ENCODE data around the gene CHKB. TPM values are rescaled to one million over a fixed set of nuclear protein-coding genes. Genes with fewer than 3 reads are reported as not detected.

The CHKB gene
- total and polyA plus RNA-seq, 2 of the 8 experiments (the other 6 are each of a cell fraction or from before 2014, with no cell fraction given): 27.9 to 42.2 TPM

DNA sequence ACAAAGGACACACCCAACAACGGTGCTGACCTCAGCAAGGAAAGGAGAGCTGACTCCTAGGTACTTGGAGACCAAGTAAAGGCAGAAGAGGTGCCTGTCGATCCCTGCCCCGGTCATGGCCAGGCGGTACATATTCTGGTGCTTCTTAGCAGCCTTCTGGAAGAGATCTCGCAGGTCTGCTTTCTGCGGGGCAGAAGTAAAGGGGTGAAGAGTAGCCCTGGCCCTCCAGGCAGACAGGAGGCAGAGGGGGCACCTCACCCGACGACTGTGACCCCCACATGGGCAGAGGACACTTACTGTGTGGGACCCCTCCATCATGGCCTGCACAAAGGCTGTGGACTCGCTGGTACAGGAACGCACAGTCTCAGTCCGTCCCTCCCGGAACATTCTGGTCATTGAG, 11.8 kb downstream of the CHKB start:
- H3K56ac ChIP-seq (replicated peaks; ENCODE audit: insufficient read length, low read depth, low read length): no peak overlapping the region
- no peak overlapping the region for H2AFZ ChIP-seq (ENCODE audit: low read length)
- no peak overlapping the region for H3K18ac ChIP-seq (ENCODE audit: extremely low read depth, low read length)
- H3K27me3 ChIP-seq (replicated peaks in 1 of 4; ENCODE audit: control insufficient read depth in 3 of 4, extremely low read depth in 1 of 4, insufficient read depth in 3 of 4, low read length in 3 of 4): no peaks in the 10 kb centered on the region
- peaks cover 4 to 22% of the 10 kb centered on the region in 2 experiments for H4K20me1 ChIP-seq (replicated peaks in 1 of 2; ENCODE audit: control insufficient read depth in 1 of 2, insufficient read depth in 2 of 2, low read length in 2 of 2)
- H4K8ac ChIP-seq (ENCODE audit: extremely low read depth, insufficient read depth, low read length): no peak overlapping the region
- CTCF ChIA-PET (ENCODE audit: partially characterized antibody): interaction anchor here (0.6 to 2.3 kb wide), 3 partner anchors 125 to 160 kb away, joined by 3 to 7 read pairs (median 4); no protein-coding TSS in a partner anchor
- no peak overlapping the region for H2BK15ac ChIP-seq (ENCODE audit: low read length)
- no peaks in the 10 kb centered on the region for H3K9me3 ChIP-seq (ENCODE audit: insufficient read depth in 2 of 2, low read depth in 1 of 2, low read length in 1 of 2)
- no peaks in the 10 kb centered on the region for H3K23me2 ChIP-seq (ENCODE audit: low read depth, low read length)
- 94% methylated on average over 12 of the region's 12 CpGs; no CpG with 5 or more reads in 1 of the 2 experiments for WGBS, 2 experiments (ENCODE audit: extremely low coverage in 1 of 2, insufficient coverage in 1 of 2, insufficient read length in 1 of 2, insufficient replicate concordance in 2 of 2, low coverage in 1 of 2, low lambda C conversion rate in 2 of 2, missing lambda C conversion rate in 1 of 2)
- H3K4me2 ChIP-seq (ENCODE audit: insufficient read depth in 1 of 2, low read depth in 2 of 2, low read length in 2 of 2): no peak overlapping the region
- no peak for FAIRE-seq
- no peak for DNase-seq (ENCODE audit: low read depth in 1 of 2, low spot score in 2 of 2)
- no peak overlapping the region for H2BK120ac ChIP-seq (replicated peaks; ENCODE audit: low read depth, low read length)
- TF ChIP-seq, protein P1, sequence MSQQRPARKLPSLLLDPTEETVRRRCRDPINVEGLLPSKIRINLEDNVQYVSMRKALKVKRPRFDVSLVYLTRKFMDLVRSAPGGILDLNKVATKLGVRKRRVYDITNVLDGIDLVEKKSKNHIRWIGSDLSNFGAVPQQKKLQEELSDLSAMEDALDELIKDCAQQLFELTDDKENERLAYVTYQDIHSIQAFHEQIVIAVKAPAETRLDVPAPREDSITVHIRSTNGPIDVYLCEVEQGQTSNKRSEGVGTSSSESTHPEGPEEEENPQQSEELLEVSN (IDR thresholded peaks at IDR 0.05): no peak
- no peak for TF ChIP-seq CREB1 (IDR thresholded peaks at IDR 0.05)
- no peak for TF ChIP-seq KDM5A (IDR thresholded peaks at IDR 0.05; ENCODE audit: low read length)
- TF ChIP-seq CTBP2 (IDR thresholded peaks at IDR 0.05; ENCODE audit: borderline replicate concordance, insufficient read depth, insufficient read length, low read length): no peak
- no peak for TF ChIP-seq FOSL1 (IDR thresholded peaks at IDR 0.05; ENCODE audit: insufficient read depth, low read depth, low read length)
- TF ChIP-seq CBX8 (IDR thresholded peaks at IDR 0.05; ENCODE audit: borderline replicate concordance, low read depth, low read length): no peak
- TF ChIP-seq TAF1 (IDR thresholded peaks at IDR 0.05; ENCODE audit: low read depth, low read length): no peak
- H3K4ac ChIP-seq (replicated peaks; ENCODE audit: insufficient read length, low read depth, low read length): no peak overlapping the region
- no peaks in the 10 kb centered on the region for H3K79me2 ChIP-seq (ENCODE audit: control insufficient read depth in 1 of 2, insufficient read depth in 2 of 2, low read length in 2 of 2)
- H3K14ac ChIP-seq (ENCODE audit: insufficient read length): no peak overlapping the region
- no peaks in the 10 kb centered on the region for H3K79me1 ChIP-seq (ENCODE audit: low read depth, low read length)
- H3K23ac ChIP-seq (ENCODE audit: insufficient read length): no peak overlapping the region
- no peaks in the 10 kb centered on the region for H3K4me1 ChIP-seq (replicated peaks in 1 of 4; ENCODE audit: control insufficient read depth in 3 of 4, insufficient read depth in 4 of 4, low read length in 3 of 4)
- H3K4me3 ChIP-seq (ENCODE audit: extremely low read depth in 1 of 4, insufficient read depth in 2 of 4, low read depth in 3 of 4, low read length in 4 of 4): no peak overlapping the region
- POLR2A ChIA-PET (ENCODE audit: partially characterized antibody): interaction anchor here (2.5 to 3.1 kb wide), 2 partner anchors 8 to 11 kb away, joined by 8 to 10 read pairs; partner anchors contain the start of genes CHKB and CPT1B
- H2BK20ac ChIP-seq (ENCODE audit: low read length): no peak overlapping the region
- no peak overlapping the region for H2BK12ac ChIP-seq (ENCODE audit: low read depth, low read length)
- H4K5ac ChIP-seq (ENCODE audit: insufficient read length, low read depth, low read length): no peak overlapping the region
- H4K91ac ChIP-seq (replicated peaks; ENCODE audit: insufficient read length, low read length): no peak overlapping the region
- H2AK5ac ChIP-seq (ENCODE audit: low read depth, low read length): no peak overlapping the region
- H2BK5ac ChIP-seq (ENCODE audit: low read depth, low read length): no peak overlapping the region
- no peak overlapping the region for H3K27ac ChIP-seq (ENCODE audit: low read depth, low read length)
- peaks cover 12 to 38% (median 29%) of the 10 kb centered on the region in 4 experiments; a peak in 7 of 8 replicates for H3K36me3 ChIP-seq (ENCODE audit: control insufficient read depth in 2 of 4, insufficient read depth in 4 of 4, low read length in 3 of 4)
- no peak overlapping the region for H3K9ac ChIP-seq (replicated peaks in 1 of 4; ENCODE audit: extremely low read depth in 1 of 4, low read depth in 3 of 4, low read length in 3 of 4)
